OCI-LY1 (cell line): ENCODE results near the gene CEP63.

Experiments
- CTCF ChIP-seq: fragments of 200-600 bp; sonication (generic), shearing (Covaris generic); IDR thresholded peaks from 2 replicates; pipeline ENCODE4 v1.5.1; 2017; ENCODE audit warnings: mild to moderate bottlenecking, antibody characterized with exemption, low read length, moderate library complexity, mixed read lengths
- EZH2 ChIP-seq: fragments of 200-600 bp; sonication (generic), shearing (Covaris generic); IDR thresholded peaks from 2 replicates; pipeline ENCODE4 v1.8.0; 2017; ENCODE audit warnings: borderline replicate concordance, mixed run types, mild to moderate bottlenecking, antibody characterized with exemption, low read length, moderate library complexity, mixed read lengths

GRCh38 chr3:134579141-134579665 is 93.3 kb downstream of the CEP63 start:
- TF ChIP-seq CTCF (no peak), EZH2 (no peak)
